Measurements from ENCODE around the gene SAMD8.

The SAMD8 gene

GRCh38 chr10:75089634-75090033 lies 21.8 kb upstream of the SAMD8 start:
- no peak overlapping the region for H3K4me3 ChIP-seq (ENCODE audit: low read depth, low read length)
- DNase-seq (ENCODE audit: low read depth): no peak
- TF ChIP-seq, protein P1, sequence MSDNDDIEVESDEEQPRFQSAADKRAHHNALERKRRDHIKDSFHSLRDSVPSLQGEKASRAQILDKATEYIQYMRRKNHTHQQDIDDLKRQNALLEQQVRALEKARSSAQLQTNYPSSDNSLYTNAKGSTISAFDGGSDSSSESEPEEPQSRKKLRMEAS (IDR thresholded peaks at IDR 0.05; ENCODE audit: low read depth, low read length): no peak
- TF ChIP-seq POLR2A (IDR thresholded peaks at IDR 0.05; ENCODE audit: extremely low read depth, insufficient read length) (no peak), MYC (IDR thresholded peaks at IDR 0.05; ENCODE audit: low read depth, low read length) (no peak), CTCF (IDR thresholded peaks at IDR 0.05; ENCODE audit: low read depth, low read length) (no peak)

- TF ChIP-seq, protein P1 (IDR thresholded peaks at IDR 0.05; ENCODE audit: low read depth, low read length): no peak
- TF ChIP-seq CTCF (IDR thresholded peaks at IDR 0.05; ENCODE audit: low read depth, low read length) (no peak), MYC (IDR thresholded peaks at IDR 0.05; ENCODE audit: low read depth, low read length) (no peak), POLR2A (IDR thresholded peaks at IDR 0.05; ENCODE audit: extremely low read depth, insufficient read length) (no peak)
- H3K4me3 ChIP-seq (ENCODE audit: low read depth, low read length): no peak overlapping the region
- DNase-seq (ENCODE audit: low read depth): no peak
These were observed 20.3 kb upstream of the SAMD8 start for GRCh38 chr10:75091146-75091545.

DNA sequence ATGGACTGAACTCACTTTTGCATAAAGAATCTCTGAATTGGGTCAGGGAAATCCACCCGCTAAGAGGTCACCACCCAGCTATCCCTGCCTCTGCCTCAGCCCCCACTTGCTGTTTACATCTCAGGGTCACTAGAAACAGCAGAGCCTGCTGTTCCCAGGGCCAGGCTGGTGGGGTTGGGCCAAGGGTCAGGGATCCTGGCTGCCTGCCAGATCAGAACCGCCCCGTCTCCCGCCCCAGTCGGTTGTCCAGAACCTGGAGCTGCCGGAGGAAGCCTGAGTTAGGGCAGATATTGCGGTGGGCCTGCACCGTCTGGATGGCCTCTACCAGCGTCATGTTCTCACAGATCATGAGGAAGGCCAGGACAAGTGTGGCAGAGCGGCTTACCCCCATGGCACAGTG lies 17.0 kb upstream of the SAMD8 start:
- no peak overlapping the region for H3K4me3 ChIP-seq (ENCODE audit: low read depth, low read length)
- DNase-seq (ENCODE audit: low read depth): no peak
- TF ChIP-seq MYC (IDR thresholded peaks at IDR 0.05; ENCODE audit: low read depth, low read length): no peak
- no peak for TF ChIP-seq CTCF (IDR thresholded peaks at IDR 0.05; ENCODE audit: low read depth, low read length)
- no peak for TF ChIP-seq POLR2A (IDR thresholded peaks at IDR 0.05; ENCODE audit: extremely low read depth, insufficient read length)
- TF ChIP-seq, protein P1 (IDR thresholded peaks at IDR 0.05; ENCODE audit: low read depth, low read length): no peak

GRCh38 chr10:75095631-75096030 lies 15.8 kb upstream of the SAMD8 start:
- TF ChIP-seq CTCF (IDR thresholded peaks at IDR 0.05; ENCODE audit: low read depth, low read length): no peak
- TF ChIP-seq POLR2A (IDR thresholded peaks at IDR 0.05; ENCODE audit: extremely low read depth, insufficient read length): no peak
- no peak for TF ChIP-seq MYC (IDR thresholded peaks at IDR 0.05; ENCODE audit: low read depth, low read length)
- TF ChIP-seq, protein P1 (IDR thresholded peaks at IDR 0.05; ENCODE audit: low read depth, low read length): no peak
- no peak overlapping the region for H3K4me3 ChIP-seq (ENCODE audit: low read depth, low read length)
- no peak for DNase-seq (ENCODE audit: low read depth)

DNA sequence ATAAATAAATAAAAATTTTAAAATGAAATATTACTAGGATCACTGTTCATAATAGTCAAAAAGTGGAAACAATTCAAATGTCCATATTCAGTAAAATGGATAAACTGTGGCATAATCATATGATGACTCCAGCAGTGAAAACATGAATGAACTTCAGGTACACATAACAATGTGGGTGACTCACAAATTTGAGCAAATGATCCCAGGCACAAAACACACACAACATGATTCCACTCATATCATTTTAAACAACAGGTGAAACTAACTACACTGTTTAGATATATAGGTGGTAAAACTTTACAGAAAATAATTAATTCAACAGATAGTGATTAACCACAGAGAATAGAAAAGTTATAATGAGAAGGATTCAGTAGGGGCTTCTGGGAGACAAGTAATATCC lies 14.7 kb upstream of the SAMD8 start:
- DNase-seq (ENCODE audit: low read depth): no peak
- TF ChIP-seq CTCF (IDR thresholded peaks at IDR 0.05; ENCODE audit: low read depth, low read length): no peak
- no peak for TF ChIP-seq POLR2A (IDR thresholded peaks at IDR 0.05; ENCODE audit: extremely low read depth, insufficient read length)
- TF ChIP-seq, protein P1 (IDR thresholded peaks at IDR 0.05; ENCODE audit: low read depth, low read length): no peak
- H3K4me3 ChIP-seq (ENCODE audit: low read depth, low read length): no peak overlapping the region
